ENCODE data around the gene SLC6A18. TPM values are rescaled to one million over a fixed set of nuclear protein-coding genes. Genes with fewer than 3 reads are reported as not detected.

The SLC6A18 gene
- total and polyA plus RNA-seq, 2 of the 4 experiments (the other 2 are of a cell fraction) = not detected

- Histone ChIP-seq H4K8ac (ENCODE audit: low read depth in 2 of 2, low read length in 2 of 2) (no peak overlapping the region), H3K18ac (ENCODE audit: low read depth, low read length) (no peak overlapping the region), H2BK120ac (ENCODE audit: low read depth, low read length) (no peak overlapping the region), H4K91ac (ENCODE audit: insufficient read depth, low read depth, low read length) (no peak overlapping the region), H2BK5ac (ENCODE audit: low read depth, low read length, poor library complexity, severe bottlenecking) (no peak overlapping the region), H3K4me3 (ENCODE audit: insufficient read depth, low read depth, low read length) (no peak overlapping the region), H3K4me1 (ENCODE audit: control insufficient read depth, insufficient read depth, low read length) (no peaks in the 10 kb centered on the region), H3K9ac (ENCODE audit: low read depth, low read length) (no peak overlapping the region), H3K23ac (ENCODE audit: low read depth, low read length) (no peak overlapping the region), H3K36me3 (ENCODE audit: control insufficient read depth, insufficient read depth, low read length) (no peaks in the 10 kb centered on the region), H2AK9ac (replicated peaks; ENCODE audit: low read depth, low read length, poor library complexity) (no peak overlapping the region), H2BK20ac (ENCODE audit: low read depth, low read length) (no peak overlapping the region), H4K5ac (ENCODE audit: low read depth, low read length) (no peak overlapping the region), H3K4me2 (ENCODE audit: low read depth, low read length) (no peak overlapping the region), H3K56ac (ENCODE audit: extremely low read depth, insufficient read depth, low read length) (no peak overlapping the region), H3K14ac (replicated peaks; ENCODE audit: low read depth, low read length) (no peak overlapping the region), H2AFZ (replicated peaks; ENCODE audit: low read length, poor library complexity) (no peak overlapping the region), H3K9me3 (ENCODE audit: control insufficient read depth, insufficient read depth, low read length) (peaks cover 15% of the 10 kb centered on the region), H2AK5ac (ENCODE audit: low read depth, low read length) (no peak overlapping the region), H2BK15ac (ENCODE audit: low read depth, low read length) (no peak overlapping the region), H4K20me1 (ENCODE audit: insufficient read depth, low read length) (no peaks in the 10 kb centered on the region), H3K79me1 (ENCODE audit: low read depth in 1 of 2, low read length in 2 of 2) (no peaks in the 10 kb centered on the region), H3K4ac (ENCODE audit: low read depth, low read length) (no peak overlapping the region), H3K27ac (ENCODE audit: insufficient read depth, low read length) (no peak overlapping the region), H3K9me1 (ENCODE audit: insufficient read depth, low read length) (no peaks in the 10 kb centered on the region), H3K27me3 (ENCODE audit: control insufficient read depth, insufficient read depth, low read length) (no peaks in the 10 kb centered on the region; the same call in 1 of the 2 replicates)
- dilution Hi-C loops (cut with HindIII; ENCODE audit: low sequenced_read_pairs, unreplicated experiment) = no loop called here
- in situ Hi-C loops (cut with MboI; ENCODE audit: low sequenced_read_pairs) = no loop called here
- intact Hi-C loops (cut with micrococcal nuclease) = no loop called here
- ATAC-seq (ENCODE audit: low read depth) (no peak), DNase-seq (no peak)
- 61% methylated on average over 7 of the region's 16 CpGs; no CpG with 5 or more reads in 1 of the 2 experiments for WGBS, 2 experiments (ENCODE audit: extremely low coverage in 2 of 2, insufficient read length in 1 of 2)
- CTCF ChIA-PET = no interaction called here
- no TSS peak for BruUV-seq (replicated peaks)
- POLR2A ChIA-PET (ENCODE audit: unreplicated experiment) = no interaction called here
- TF ChIP-seq ELK1 (IDR thresholded peaks at IDR 0.05; ENCODE audit: borderline replicate concordance, low read depth, low read length) (no peak), CEBPB (IDR thresholded peaks at IDR 0.05; ENCODE audit: low read depth, low read length) (no peak), POLR2A (IDR thresholded peaks at IDR 0.05; ENCODE audit: low read depth, low read length) (no peak), RFX5 (IDR thresholded peaks at IDR 0.05; ENCODE audit: low read depth, low read length) (no peak), MXI1 (IDR thresholded peaks at IDR 0.05; ENCODE audit: borderline replicate concordance, low read depth, low read length) (no peak), RCOR1 (IDR thresholded peaks at IDR 0.05; ENCODE audit: insufficient replicate concordance, low read length) (no peak)
Observed at GRCh38 chr5:1255081-1255561, 29.9 kb downstream of the SLC6A18 start.
